Cardiac fibroblast (primary cell): Measurements from ENCODE around the gene TBC1D30.

Experiments used
- DNase-seq, 2 donors: peaks; one replicate each; pipeline versions ENCODE4 v3.0.0 to v3.0.0-alpha.2; 2010; ENCODE audit warnings: low read depth in 2 of 2
- H3K4me3 ChIP-seq, 2 donors: replicated peaks in 1 of 2; 1 replicate in 1 of 2; 2 replicates in 1 of 2; pipeline ENCODE4 v1.5.1; 2011; ENCODE audit warnings: low read depth in 2 of 2, low read length in 2 of 2, mild to moderate bottlenecking in 2 of 2, moderate library complexity in 1 of 2
- CTCF ChIP-seq: IDR thresholded peaks from one replicate; pipeline ENCODE4 v1.5.1; 2011; ENCODE audit warnings: low read depth, mild to moderate bottlenecking, low read length, inconsistent platforms

Gene TBC1D30

GRCh38 chr12:64806173-64806572, 18.3 kb upstream of the TBC1D30 start:
- TF ChIP-seq CTCF: no peak
- no peak for DNase-seq
- no peak overlapping the region for H3K4me3 ChIP-seq

- peak; percentile 37 to 74 for DNase-seq
- no peak for TF ChIP-seq CTCF
- H3K4me3 ChIP-seq: no peak overlapping the region
Observed at GRCh38 chr12:64806593-64807460, 17.6 kb upstream of the TBC1D30 start.

DNA sequence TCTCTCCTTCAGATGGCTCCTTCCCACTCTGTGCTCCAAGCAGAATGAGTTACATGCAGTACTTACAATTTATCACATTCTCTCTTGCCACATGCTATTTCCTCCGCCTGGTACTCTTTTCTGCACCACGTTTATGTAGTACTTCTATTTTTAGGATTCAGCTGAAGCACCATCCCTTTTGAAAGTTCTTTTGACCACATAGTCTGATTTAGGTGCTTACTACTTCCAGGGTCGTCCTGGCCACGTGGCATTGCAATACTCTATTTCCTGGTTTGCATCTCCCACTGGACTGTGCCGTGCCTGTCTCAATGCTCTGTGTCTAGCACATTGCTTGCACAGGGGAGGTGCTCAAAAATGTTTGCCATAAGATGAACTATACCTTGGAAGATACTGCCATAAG, 16.3 kb upstream of the TBC1D30 start:
- DNase-seq: no peak
- TF ChIP-seq CTCF: no peak
- no peak overlapping the region for H3K4me3 ChIP-seq

DNA sequence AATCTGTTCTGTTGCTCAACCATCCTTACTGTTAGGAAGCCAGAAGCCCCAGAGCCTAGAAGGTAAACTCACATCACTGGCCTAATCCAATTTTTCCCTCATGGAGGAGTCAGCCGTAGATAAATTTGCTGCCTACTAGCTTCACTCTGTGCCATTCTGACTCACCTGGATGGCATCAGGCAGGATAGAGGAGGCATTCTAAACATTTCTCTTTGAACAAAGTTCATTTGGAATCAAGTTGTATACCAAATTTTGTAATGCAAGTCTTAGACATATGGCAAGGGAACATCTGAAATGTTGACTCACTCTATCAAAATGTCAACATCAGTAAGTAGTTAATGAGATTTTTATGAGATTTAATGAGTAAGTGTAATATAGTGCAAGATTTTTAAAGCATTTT, 13.6 kb upstream of the TBC1D30 start:
- no peak overlapping the region for H3K4me3 ChIP-seq
- DNase-seq: no peak
- TF ChIP-seq CTCF: no peak

- TF ChIP-seq CTCF: no peak
- H3K4me3 ChIP-seq: no peak overlapping the region
- DNase-seq: no peak
Observed at GRCh38 chr12:64813723-64814122, 10.7 kb upstream of the TBC1D30 start.

DNA sequence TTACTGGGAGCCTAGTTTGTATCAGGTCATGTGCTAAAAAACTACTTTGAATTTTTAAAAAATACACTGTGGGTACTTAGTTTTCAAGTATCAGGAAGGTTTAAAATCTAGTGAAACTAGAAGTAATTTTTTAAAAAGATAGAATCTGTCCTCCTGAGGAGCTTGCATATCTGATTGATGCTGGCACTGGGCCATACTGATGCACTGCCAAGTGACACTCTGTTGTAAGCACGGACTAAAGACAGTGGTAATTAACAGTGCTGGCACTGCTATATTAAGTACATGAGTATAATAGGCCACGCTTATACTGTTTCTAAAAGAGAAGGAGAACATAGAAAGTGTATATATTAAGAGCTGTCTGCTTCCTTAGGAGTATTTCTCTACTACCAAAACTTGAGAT, 10.0 kb upstream of the TBC1D30 start:
- no peak for DNase-seq
- TF ChIP-seq CTCF: no peak
- no peak overlapping the region for H3K4me3 ChIP-seq
